ENCODE data around the gene SYNPO2. TPM values are rescaled to one million over a fixed set of nuclear protein-coding genes. Genes with fewer than 3 reads are reported as not detected.

The SYNPO2 gene
- total and polyA plus RNA-seq, 2 donors (not counting 1 experiment from before 2014, with no cell fraction given) = 0.03 to 0.20 TPM

DNA sequence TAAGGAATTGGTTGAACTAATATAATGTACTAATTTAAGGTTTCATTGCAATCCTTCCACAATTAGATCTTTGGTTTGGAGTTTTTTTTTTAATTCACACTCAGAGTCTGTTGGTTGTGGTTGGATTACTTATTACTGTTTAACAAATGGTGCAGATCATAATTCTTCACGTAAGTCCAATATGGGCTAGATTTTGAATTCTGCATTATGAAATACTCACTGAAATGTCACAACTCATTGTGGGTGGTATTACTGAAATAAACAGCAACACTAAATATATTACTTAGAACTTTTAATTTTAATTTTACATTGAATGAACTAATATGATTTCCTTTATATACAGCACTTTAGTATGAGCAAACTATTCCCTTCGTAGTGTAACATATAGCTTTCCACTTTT lies 152.7 kb downstream of the SYNPO2 start:
- Histone ChIP-seq H2AFZ (ENCODE audit: insufficient read depth, low read depth, low read length, poor library complexity, severe bottlenecking) (peak overlapping the region; percentile 50), H4K20me1 (ENCODE audit: control insufficient read depth, insufficient read depth, low read length, poor library complexity, severe bottlenecking) (no peaks in the 10 kb centered on the region), H3K9me3 (ENCODE audit: control extremely low read depth in 1 of 3, control insufficient read depth in 2 of 3, insufficient read depth in 1 of 3, low read length in 2 of 3) (no peaks in the 10 kb centered on the region), H3K36me3 (replicated peaks in 1 of 2; ENCODE audit: control extremely low read depth in 1 of 2, control insufficient read depth in 1 of 2, extremely low read depth in 1 of 2, insufficient read depth in 2 of 2, low read length in 1 of 2) (no peaks in the 10 kb centered on the region), H3K79me2 (ENCODE audit: control insufficient read depth, insufficient read depth, low read length) (no peaks in the 10 kb centered on the region), H3K27ac (ENCODE audit: low read length in 2 of 2) (no peak overlapping the region), H3K4me1 (ENCODE audit: control insufficient read depth in 2 of 2, insufficient read depth in 2 of 2, low read length in 2 of 2) (peaks cover 0 to 4% of the 10 kb centered on the region in 2 donors), H3K27me3 (replicated peaks in 1 of 4; ENCODE audit: control extremely low read depth in 1 of 4, control insufficient read depth in 3 of 4, insufficient read depth in 4 of 4, low read length in 3 of 4) (no peaks in the 10 kb centered on the region), H3K4me2 (replicated peaks; ENCODE audit: low read depth, low read length, poor library complexity, severe bottlenecking) (no peak overlapping the region), H3K4me3 (ENCODE audit: control extremely low read depth in 1 of 5, extremely low read depth in 1 of 5, insufficient read depth in 1 of 5, low read depth in 2 of 5, low read length in 4 of 5) (no peak overlapping the region), H3K9ac (ENCODE audit: low read length) (no peak overlapping the region)
- Mint-ChIP-seq H3K27me3 (no peaks in the 10 kb centered on the region), H3K27ac (no peak overlapping the region), H3K9me3 (ENCODE audit: insufficient read depth) (no peaks in the 10 kb centered on the region), H3K4me3 (no peak overlapping the region), H3K4me1 (peaks cover 6% of the 10 kb centered on the region)
- DNase-seq (no peak), ATAC-seq (ENCODE audit: low read depth) (no peak)
- WGBS (ENCODE audit: insufficient coverage) = no CpG with 5 or more reads among the region's 2 CpGs
- intact Hi-C loops (cut with micrococcal nuclease) = no loop called here
- POLR2A ChIA-PET = no interaction called here
- CTCF ChIA-PET = interaction anchor here (0.7 to 6.0 kb wide), 20 partner anchors 11 to 454 kb away, joined by 3 to 54 read pairs (median 6); a partner anchor contains a TSS
- TF ChIP-seq EZH2 (IDR thresholded peaks at IDR 0.05; ENCODE audit: borderline replicate concordance, insufficient read depth, low read depth, low read length, poor library complexity, severe bottlenecking) (no peak), CTCF (IDR thresholded peaks at IDR 0.05) (no peak)

DNA sequence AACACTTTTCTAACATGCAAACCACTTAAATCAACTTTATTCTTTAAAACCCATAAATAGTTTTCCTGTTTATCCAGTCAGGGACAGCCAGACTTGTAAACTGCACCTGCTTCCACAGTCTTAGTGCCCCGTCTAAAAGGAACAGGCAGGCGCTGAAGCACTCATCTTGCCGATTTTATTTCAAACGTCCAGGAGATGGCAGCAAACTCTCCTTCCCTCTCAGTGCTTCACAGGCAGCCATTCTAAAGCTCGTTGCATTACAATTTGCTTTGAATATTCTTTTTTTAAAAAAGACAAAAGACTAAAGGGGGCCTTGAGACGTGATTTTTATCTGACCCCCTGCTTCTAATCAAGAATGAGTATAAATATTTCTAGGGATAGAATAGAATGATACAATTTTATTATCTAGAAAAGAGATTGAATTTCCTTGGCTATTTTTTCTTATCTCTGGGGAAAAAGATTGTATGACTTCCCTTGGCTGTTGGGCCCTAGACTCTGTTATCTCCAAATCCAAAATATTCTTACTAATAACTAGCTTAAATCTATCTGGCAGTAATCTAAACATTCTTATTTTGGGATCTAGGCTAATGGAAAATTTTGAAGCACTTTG lies 153.4 kb downstream of the SYNPO2 start:
- Histone ChIP-seq H3K4me2 (replicated peaks; ENCODE audit: low read depth, low read length, poor library complexity, severe bottlenecking) (peak overlapping the region; percentile 9), H3K79me2 (ENCODE audit: control insufficient read depth, insufficient read depth, low read length) (no peaks in the 10 kb centered on the region), H3K27me3 (replicated peaks in 1 of 4; ENCODE audit: control extremely low read depth in 1 of 4, control insufficient read depth in 3 of 4, insufficient read depth in 4 of 4, low read length in 3 of 4) (no peaks in the 10 kb centered on the region), H3K9ac (ENCODE audit: low read length) (no peak overlapping the region), H3K4me1 (ENCODE audit: control insufficient read depth in 2 of 2, insufficient read depth in 2 of 2, low read length in 2 of 2) (peaks cover 0 to 4% of the 10 kb centered on the region in 2 donors), H3K36me3 (replicated peaks in 1 of 2; ENCODE audit: control extremely low read depth in 1 of 2, control insufficient read depth in 1 of 2, extremely low read depth in 1 of 2, insufficient read depth in 2 of 2, low read length in 1 of 2) (no peaks in the 10 kb centered on the region), H3K4me3 (ENCODE audit: control extremely low read depth in 1 of 5, extremely low read depth in 1 of 5, insufficient read depth in 1 of 5, low read depth in 2 of 5, low read length in 4 of 5) (no peak overlapping the region), H4K20me1 (ENCODE audit: control insufficient read depth, insufficient read depth, low read length, poor library complexity, severe bottlenecking) (no peaks in the 10 kb centered on the region), H3K9me3 (ENCODE audit: control extremely low read depth in 1 of 3, control insufficient read depth in 2 of 3, insufficient read depth in 1 of 3, low read length in 2 of 3) (no peaks in the 10 kb centered on the region), H3K27ac (ENCODE audit: low read length in 2 of 2) (no peak overlapping the region), H2AFZ (ENCODE audit: insufficient read depth, low read depth, low read length, poor library complexity, severe bottlenecking) (peak overlapping the region; percentile 50)
- POLR2A ChIA-PET = no interaction called here
- Mint-ChIP-seq H3K4me3 (no peak overlapping the region), H3K9me3 (ENCODE audit: insufficient read depth) (no peaks in the 10 kb centered on the region), H3K27me3 (no peaks in the 10 kb centered on the region), H3K4me1 (peaks cover 6% of the 10 kb centered on the region), H3K27ac (no peak overlapping the region)
- CTCF ChIA-PET = interaction anchor here (0.7 to 6.0 kb wide), 14 partner anchors 13 to 586 kb away, joined by 3 to 54 read pairs (median 4); partner anchors contain the start of genes PDE5A and USP53
- WGBS (ENCODE audit: insufficient coverage) = 0% methylated on average over 1 of the region's 6 CpGs
- intact Hi-C loops (cut with micrococcal nuclease) = loop anchor here (1.0 to 2.0 kb wide), 5 partner anchors 60 to 420 kb away; partner anchors contain the start of gene USP53
- DNase-seq (peak; percentile 74), ATAC-seq (ENCODE audit: low read depth) (peak; percentile 81)
- no peak for TF ChIP-seq EZH2 (IDR thresholded peaks at IDR 0.05; ENCODE audit: borderline replicate concordance, insufficient read depth, low read depth, low read length, poor library complexity, severe bottlenecking)
- TF ChIP-seq CTCF (IDR thresholded peaks at IDR 0.05) = peak; percentile 88

Data from B cell (primary cell).